Thoracic aorta (tissue), 2 donors: Measurements from ENCODE around the gene FAM221B. TPM values are rescaled to one million over a fixed set of nuclear protein-coding genes. Genes with fewer than 3 reads are reported as not detected.

Source experiments
- ATAC-seq: fragments of 150-250 bp; one replicate; pipeline ENCODE4 v1.8.0; 2017; ENCODE audit warnings: low read depth; ENCODE audit not compliant: insufficient number of reproducible peaks, low FRiP score
- DNase-seq: peaks from one replicate; pipeline ENCODE4 v3.0.0-alpha.2; 2020; ENCODE audit warnings: low spot score
- H3K27ac ChIP-seq, 2 donors: fragments of 200-600 bp; sonication (generic); 1 replicate in 1 of 2; 2 replicates in 1 of 2; pipeline ENCODE4 v1.5.1; 2016; ENCODE audit warnings: mild to moderate bottlenecking in 2 of 2, moderate library complexity in 2 of 2
- H3K27me3 ChIP-seq: fragments of 200-600 bp; sonication (generic); replicated peaks from 2 replicates; pipeline ENCODE4 v1.6.0; 2016; ENCODE audit warnings: mild to moderate bottlenecking; ENCODE audit not compliant: insufficient read depth
- H3K36me3 ChIP-seq: fragments of 200-600 bp; sonication (generic); one replicate; pipeline ENCODE4 v1.5.1; 2016
- H3K4me1 ChIP-seq, 2 donors: fragments of 200-600 bp; sonication (generic); 1 replicate in 1 of 2; 2 replicates in 1 of 2; pipeline versions ENCODE4 v1.5.1 to v1.6.0; 2016; ENCODE audit warnings: low read depth in 2 of 2, mild to moderate bottlenecking in 1 of 2; ENCODE audit not compliant: control insufficient read depth in 1 of 2
- H3K4me3 ChIP-seq: fragments of 200-600 bp; sonication (generic); 2 replicates; pipeline ENCODE4 v1.5.1; 2016; ENCODE audit warnings: mild to moderate bottlenecking
- H3K9me3 ChIP-seq: fragments of 200-600 bp; sonication (generic); 2 replicates; pipeline ENCODE4 v1.5.1; 2016
- total RNA-seq, 2 donors: library from RNA; depleted of rRNA; stranded (reverse); fragments of >200 nt; gene quantifications; one replicate each; pipeline versions ENCODE4 v1.1.0 to v1.2.3, GENCODE V29; 2016
- TF ChIP-seq, protein P1 (sequence below): fragments of 200-600 bp; sonication (generic); IDR thresholded peaks from one replicate; pipeline ENCODE4 v1.5.1; 2019; ENCODE audit warnings: antibody characterized with exemption

Gene FAM221B
- total RNA-seq, 2 donors from 2014 or later, result not detected

- no peak overlapping the region for H3K4me3 ChIP-seq
Observed at GRCh38 chr9:35861161-35861897, 32.8 kb upstream of the FAM221B start.

DNA sequence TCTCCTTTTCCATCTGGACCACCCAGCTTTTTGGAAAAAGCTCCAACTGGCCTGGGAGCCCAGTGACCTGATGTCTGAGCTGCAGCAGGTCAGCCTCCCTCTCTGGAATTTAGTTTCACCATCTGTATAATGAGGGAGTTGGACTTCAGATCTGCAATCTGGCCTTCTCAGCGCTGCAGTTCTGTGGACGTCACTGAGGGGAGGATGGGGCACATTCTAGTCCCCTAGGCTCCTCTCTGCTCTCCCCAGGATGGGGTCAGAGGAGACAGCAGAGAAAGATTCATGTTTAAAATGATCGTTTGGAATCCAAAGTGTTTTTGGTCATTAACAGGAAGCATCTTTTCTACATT, 31.4 kb upstream of the FAM221B start:
- ATAC-seq, result no peak
- TF ChIP-seq, protein P1, sequence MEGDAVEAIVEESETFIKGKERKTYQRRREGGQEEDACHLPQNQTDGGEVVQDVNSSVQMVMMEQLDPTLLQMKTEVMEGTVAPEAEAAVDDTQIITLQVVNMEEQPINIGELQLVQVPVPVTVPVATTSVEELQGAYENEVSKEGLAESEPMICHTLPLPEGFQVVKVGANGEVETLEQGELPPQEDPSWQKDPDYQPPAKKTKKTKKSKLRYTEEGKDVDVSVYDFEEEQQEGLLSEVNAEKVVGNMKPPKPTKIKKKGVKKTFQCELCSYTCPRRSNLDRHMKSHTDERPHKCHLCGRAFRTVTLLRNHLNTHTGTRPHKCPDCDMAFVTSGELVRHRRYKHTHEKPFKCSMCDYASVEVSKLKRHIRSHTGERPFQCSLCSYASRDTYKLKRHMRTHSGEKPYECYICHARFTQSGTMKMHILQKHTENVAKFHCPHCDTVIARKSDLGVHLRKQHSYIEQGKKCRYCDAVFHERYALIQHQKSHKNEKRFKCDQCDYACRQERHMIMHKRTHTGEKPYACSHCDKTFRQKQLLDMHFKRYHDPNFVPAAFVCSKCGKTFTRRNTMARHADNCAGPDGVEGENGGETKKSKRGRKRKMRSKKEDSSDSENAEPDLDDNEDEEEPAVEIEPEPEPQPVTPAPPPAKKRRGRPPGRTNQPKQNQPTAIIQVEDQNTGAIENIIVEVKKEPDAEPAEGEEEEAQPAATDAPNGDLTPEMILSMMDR, result no peak
- no peaks in the 10 kb centered on the region for H3K27me3 ChIP-seq
- H3K4me3 ChIP-seq, result no peak overlapping the region
- no peak overlapping the region for H3K27ac ChIP-seq
- DNase-seq, result no peak
- no peaks in the 10 kb centered on the region for H3K9me3 ChIP-seq
- H3K4me1 ChIP-seq, result no peaks in the 10 kb centered on the region
- no peaks in the 10 kb centered on the region for H3K36me3 ChIP-seq

More at GRCh38 chr9:35861161-35861897, 32.8 kb upstream of the FAM221B start:
- Histone ChIP-seq H3K9me3 (no peaks in the 10 kb centered on the region), H3K27me3 (peaks cover 1% of the 10 kb centered on the region), H3K27ac (no peak overlapping the region), H3K36me3 (no peaks in the 10 kb centered on the region), H3K4me1 (no peaks in the 10 kb centered on the region)
- ATAC-seq, result no peak
- no peak for DNase-seq
- TF ChIP-seq, protein P1, result no peak

- Histone ChIP-seq H3K27ac (no peak overlapping the region), H3K9me3 (no peaks in the 10 kb centered on the region), H3K36me3 (no peaks in the 10 kb centered on the region), H3K27me3 (no peaks in the 10 kb centered on the region), H3K4me1 (no peaks in the 10 kb centered on the region), H3K4me3 (no peak overlapping the region)
- DNase-seq (no peak), ATAC-seq (no peak)
- TF ChIP-seq, protein P1, result no peak
Observed at GRCh38 chr9:35859310-35859989, 30.9 kb upstream of the FAM221B start.

GRCh38 chr9:35858458-35858857, 29.9 kb upstream of the FAM221B start:
- Histone ChIP-seq H3K9me3 (no peaks in the 10 kb centered on the region), H3K36me3 (peaks cover 4% of the 10 kb centered on the region), H3K27ac (no peak overlapping the region), H3K4me3 (no peak overlapping the region), H3K4me1 (no peaks in the 10 kb centered on the region), H3K27me3 (no peaks in the 10 kb centered on the region)
- no peak for ATAC-seq
- DNase-seq, result no peak
- TF ChIP-seq, protein P1, result no peak

DNA sequence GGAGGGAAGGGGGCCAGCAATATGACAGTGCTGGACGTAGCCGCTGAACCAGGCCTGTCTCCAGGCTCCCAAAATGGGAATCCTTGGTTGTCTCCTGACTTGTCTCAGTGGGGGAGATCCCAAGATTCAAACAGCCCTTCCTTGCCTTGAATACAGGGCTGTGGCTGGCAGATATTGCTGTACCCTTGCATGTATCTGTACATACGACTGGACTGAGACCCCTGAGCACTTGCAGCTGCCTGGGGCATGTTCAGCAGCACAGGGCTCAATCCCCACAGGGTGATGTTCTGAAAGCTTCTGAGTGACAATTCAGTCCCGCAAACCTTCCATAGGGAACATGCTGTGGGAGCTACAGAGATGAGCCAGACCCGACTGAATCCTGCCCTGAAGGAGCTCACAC, 28.4 kb upstream of the FAM221B start:
- DNase-seq (no peak), ATAC-seq (no peak)
- Histone ChIP-seq H3K27me3 (no peaks in the 10 kb centered on the region), H3K36me3 (peaks cover 4% of the 10 kb centered on the region), H3K27ac (no peak overlapping the region), H3K4me3 (no peak overlapping the region), H3K4me1 (no peaks in the 10 kb centered on the region), H3K9me3 (no peaks in the 10 kb centered on the region)
- TF ChIP-seq, protein P1, result no peak
